T-cell (primary cell): ENCODE measurements around the gene RIPOR3. TPM values are rescaled to one million over a fixed set of nuclear protein-coding genes. Genes with fewer than 3 reads are reported as not detected.

Experiments used
- ATAC-seq, 4 experiments: fragments of 200-7000 bp in 3 of 4; fragments of 150-1000 bp in 1 of 4; cut with Tn5 transposase; replicated peaks in 1 of 4; 1 replicate in 3 of 4; 2 replicates in 1 of 4; pipeline ENCODE4 v1.10.0; 2021; ENCODE audit warnings: moderate library complexity in 3 of 4, mild to moderate bottlenecking in 2 of 4, moderate number of reproducible peaks in 1 of 4
- CTCF ChIA-PET, 2 donors: fragments of 300-600 bp; sonication (Branson Sonifier 250); formaldehyde crosslinking; loops; one replicate each; lab custom pipeline; 2022; ENCODE audit warnings: antibody characterized with exemption in 2 of 2; lab: Charles Lee
- POLR2A ChIA-PET, 2 donors: fragments of 300-600 bp; sonication (Branson Sonifier 250); formaldehyde crosslinking; loops; one replicate each; lab custom pipeline; 2022; ENCODE audit warnings: antibody characterized with exemption in 2 of 2; lab: Charles Lee
- DNase-seq, 35 experiments: peaks; one replicate each; pipeline versions ENCODE4 v3.0.0 to v3.0.0-alpha.2; 2013 to 2023
- H3K27ac ChIP-seq: one replicate; pipeline ENCODE4 v1.5.1; 2013; ENCODE audit warnings: low read length
- H3K27me3 ChIP-seq, 2 experiments: replicated peaks in 1 of 2; 1 replicate in 1 of 2; 2 replicates in 1 of 2; pipeline versions ENCODE4 v1.6.1 to v1.7.0; 2013; ENCODE audit warnings: low read length in 1 of 2, mixed read lengths in 1 of 2; ENCODE audit not compliant: control insufficient read depth in 2 of 2, insufficient read depth in 2 of 2; ENCODE audit errors: extremely low read depth in 1 of 2
- H3K36me3 ChIP-seq, 2 donors: 1 replicate in 1 of 2; 2 replicates in 1 of 2; pipeline versions ENCODE4 v1.6.1 to v1.7.0; 2013; ENCODE audit warnings: low read length in 1 of 2; ENCODE audit not compliant: control insufficient read depth in 2 of 2, insufficient read depth in 1 of 2; ENCODE audit errors: extremely low read depth in 1 of 2
- H3K4me1 ChIP-seq, 2 experiments: 1 replicate in 1 of 2; 2 replicates in 1 of 2; pipeline versions ENCODE4 v1.6.1 to v1.7.0; 2013; ENCODE audit warnings: low read length in 2 of 2, mixed read lengths in 1 of 2; ENCODE audit not compliant: insufficient read depth in 2 of 2, control insufficient read depth in 1 of 2; ENCODE audit errors: extremely low read depth in 1 of 2
- H3K4me3 ChIP-seq, 2 donors: 1 replicate in 1 of 2; 2 replicates in 1 of 2; pipeline versions ENCODE4 v1.5.1 to v1.7.0; 2013; ENCODE audit warnings: mild to moderate bottlenecking in 2 of 2, low read length in 1 of 2, moderate library complexity in 1 of 2; ENCODE audit not compliant: control insufficient read depth in 1 of 2; ENCODE audit errors: extremely low read depth in 1 of 2
- H3K9me3 ChIP-seq: 2 replicates; pipeline ENCODE4 v1.7.0; 2013
- H3K27ac Mint-ChIP-seq, 2 donors: one replicate each; pipeline ENCODE4 v1.8.0; 2020 to 2021; ENCODE audit warnings: mild to moderate bottlenecking in 2 of 2, mixed read lengths in 2 of 2
- H3K27me3 Mint-ChIP-seq, 2 donors: one replicate each; pipeline ENCODE4 v1.8.0; 2021 to 2022; ENCODE audit warnings: mixed read lengths in 2 of 2
- H3K36me3 Mint-ChIP-seq: one replicate; pipeline ENCODE4 v1.8.0; 2021; ENCODE audit warnings: mixed read lengths
- H3K4me1 Mint-ChIP-seq, 3 donors: one replicate each; pipeline ENCODE4 v1.8.0; 2020 to 2022; ENCODE audit warnings: mixed read lengths in 3 of 3, mild to moderate bottlenecking in 1 of 3
- H3K4me3 Mint-ChIP-seq, 3 donors: one replicate each; pipeline ENCODE4 v1.8.0; 2020 to 2022; ENCODE audit warnings: mild to moderate bottlenecking in 3 of 3, mixed read lengths in 3 of 3, moderate library complexity in 3 of 3
- H3K9me3 Mint-ChIP-seq, 3 donors: one replicate each; pipeline ENCODE4 v1.8.0; 2020 to 2022; ENCODE audit warnings: mixed read lengths in 3 of 3
- WGBS: methylation state at CpG from one replicate; pipeline ENCODE4 v1.1.5; 2013; ENCODE audit warnings: missing lambda C conversion rate; ENCODE audit not compliant: insufficient coverage; 5-methylcytosine and 5-hydroxymethylcytosine counted together
- total RNA-seq, 35 experiments: library from RNA in 6 of 35; stranded (reverse) in 6 of 35; fragments of 120-200 nt in 1 of 35; gene quantifications; one replicate each; pipeline versions ENCODE4 v1.2.1 to v1.2.4 and lab custom pipeline; 2013 to 2026

The RIPOR3 gene
- total RNA-seq, 5 donors from 2014 or later (not counting 1 experiment from before 2014, with no cell fraction given): 0.25 to 0.88 (median 0.42) TPM

DNA sequence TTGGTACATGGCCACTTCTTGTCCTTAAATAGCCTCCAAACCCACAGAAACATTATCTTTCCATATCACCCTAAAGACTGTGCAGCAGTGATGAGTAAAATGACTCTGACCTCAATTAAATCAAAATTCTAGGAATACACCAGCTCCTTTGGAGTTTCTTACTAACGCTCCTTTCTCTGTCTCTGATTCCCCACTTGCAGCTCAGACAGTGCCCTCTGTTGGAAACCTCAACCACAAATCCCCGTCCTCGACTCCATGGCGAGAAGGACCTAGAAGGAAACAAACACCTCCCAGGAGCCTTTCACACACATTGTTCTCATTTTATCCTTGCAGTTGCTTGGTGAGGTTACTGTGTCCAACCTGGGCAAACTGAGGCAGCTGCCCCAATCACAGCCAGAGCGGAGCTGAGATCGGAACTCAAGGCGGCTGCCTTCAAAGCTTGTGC lies 22.3 kb upstream of the RIPOR3 start:
- Histone ChIP-seq H3K36me3 (no peaks in the 10 kb centered on the region), H3K9me3 (no peaks in the 10 kb centered on the region), H3K27me3 (peaks cover 0 to 28% of the 10 kb centered on the region in 2 experiments), H3K4me3 (no peak overlapping the region), H3K4me1 (no peaks in the 10 kb centered on the region), H3K27ac (no peak overlapping the region)
- Mint-ChIP-seq H3K9me3 (no peaks in the 10 kb centered on the region), H3K4me1 (no peaks in the 10 kb centered on the region), H3K27ac (no peak overlapping the region), H3K36me3 (no peaks in the 10 kb centered on the region), H3K27me3 (peaks cover 26 to 37% of the 10 kb centered on the region in 2 donors), H3K4me3 (no peak overlapping the region)
- no peak for ATAC-seq
- no peak for DNase-seq
- CTCF ChIA-PET: interaction anchor here in 1 of 2 donors (0.5 kb wide), 1 partner anchor 559 kb away, joined by 4 read pairs; no protein-coding TSS in a partner anchor
- 27% methylated on average over 3 of the region's 7 CpGs for WGBS
- POLR2A ChIA-PET: interaction anchor here in 1 of 2 donors (0.6 kb wide), 1 partner anchor 481 kb away, joined by 10 read pairs; no protein-coding TSS in a partner anchor

DNA sequence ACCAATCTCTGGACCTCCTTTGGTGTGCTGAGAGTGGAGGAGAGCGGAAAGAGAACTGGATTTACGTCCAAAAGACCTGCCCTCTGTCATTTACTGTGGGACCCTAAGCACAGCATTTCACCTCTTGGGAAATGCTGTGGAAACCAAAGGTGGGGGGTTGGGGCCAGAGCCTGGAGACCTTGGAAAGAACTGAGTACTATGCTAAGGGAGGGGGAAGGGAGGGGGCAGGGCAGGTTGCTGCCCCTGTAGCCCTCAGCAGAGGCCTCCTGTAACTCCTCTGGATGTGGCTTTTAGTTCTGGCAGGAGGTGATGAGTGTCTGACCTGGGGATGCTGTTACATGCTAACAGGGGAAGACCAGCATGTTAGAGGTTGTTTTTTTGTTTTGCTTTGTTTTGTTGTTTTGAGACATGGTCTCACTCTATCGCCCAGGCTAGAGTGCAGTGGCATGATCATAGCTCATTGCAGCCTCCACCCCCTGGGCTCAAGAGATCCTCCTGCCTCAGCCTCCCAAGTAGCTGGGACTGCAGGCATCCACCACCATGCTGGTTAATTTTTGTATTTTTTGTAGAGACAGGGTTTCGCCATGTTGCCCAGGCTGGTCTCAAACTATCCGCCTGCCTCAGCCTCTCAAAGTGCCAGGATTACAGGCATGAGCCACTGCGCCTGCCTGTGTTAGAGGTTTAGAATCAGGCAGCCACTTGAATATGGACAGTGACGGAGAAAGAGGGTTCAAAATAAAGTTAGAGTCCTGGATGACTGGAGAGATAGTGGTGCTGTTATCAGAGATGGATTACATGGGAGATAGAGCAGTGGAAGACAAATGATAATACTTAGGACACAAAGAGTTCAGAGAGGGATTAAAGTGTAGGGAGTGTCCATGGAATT lies 21.7 kb upstream of the RIPOR3 start:
- Histone ChIP-seq H3K36me3 (no peaks in the 10 kb centered on the region), H3K9me3 (no peaks in the 10 kb centered on the region), H3K4me1 (no peaks in the 10 kb centered on the region), H3K27ac (no peak overlapping the region), H3K4me3 (no peak overlapping the region), H3K27me3 (peaks cover 0 to 28% of the 10 kb centered on the region in 2 experiments)
- DNase-seq: no peak
- H3K36me3 Mint-ChIP-seq: no peaks in the 10 kb centered on the region
- WGBS: 88% methylated on average over 4 of the region's 7 CpGs
- H3K9me3 Mint-ChIP-seq: no peaks in the 10 kb centered on the region
- no peak for ATAC-seq
- CTCF ChIA-PET: interaction anchor here in 1 of 2 donors (0.5 kb wide), 1 partner anchor 558 kb away, joined by 4 read pairs; no protein-coding TSS in a partner anchor
- no peaks in the 10 kb centered on the region for H3K4me1 Mint-ChIP-seq
- H3K27me3 Mint-ChIP-seq: peaks cover 24 to 35% of the 10 kb centered on the region in 2 donors
- POLR2A ChIA-PET: interaction anchor here in 1 of 2 donors (0.6 kb wide), 1 partner anchor 480 kb away, joined by 10 read pairs; no protein-coding TSS in a partner anchor
- H3K27ac Mint-ChIP-seq: no peak overlapping the region
- H3K4me3 Mint-ChIP-seq: no peak overlapping the region

DNA sequence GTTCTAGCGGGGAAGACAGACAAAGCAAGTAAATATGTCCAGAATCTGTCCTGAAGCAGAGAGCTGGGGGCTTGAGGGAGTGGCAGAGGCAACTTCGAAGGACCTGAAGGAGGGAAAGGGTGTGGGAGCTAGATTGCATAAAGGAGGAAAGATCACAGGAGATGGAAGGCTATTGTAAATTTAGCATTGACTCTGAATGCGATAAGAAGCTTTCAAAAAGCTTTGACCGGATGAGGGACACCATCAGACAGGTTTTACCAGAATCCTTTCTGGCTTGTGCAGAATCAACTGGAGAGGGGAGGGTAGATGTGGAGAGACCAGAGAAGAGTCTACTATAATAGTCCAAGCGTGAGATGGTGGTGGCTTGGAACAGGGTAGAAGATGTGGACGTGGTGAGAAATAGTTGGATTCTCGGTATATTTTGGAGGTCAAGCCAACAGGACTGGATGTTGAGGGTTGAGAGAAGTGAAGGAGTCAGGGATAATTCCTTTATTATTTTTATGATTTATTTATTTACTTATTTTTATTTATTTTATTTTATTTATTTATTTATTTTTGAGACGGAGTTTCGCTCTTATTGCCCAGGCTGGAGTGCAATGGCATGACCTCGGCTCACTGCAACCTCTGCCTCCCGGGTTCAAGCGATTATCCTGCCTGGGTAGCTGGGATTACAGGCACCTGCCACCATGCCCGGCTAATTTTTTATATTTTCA lies 19.9 kb upstream of the RIPOR3 start:
- Histone ChIP-seq H3K4me1 (no peaks in the 10 kb centered on the region), H3K4me3 (no peak overlapping the region), H3K27ac (no peak overlapping the region), H3K9me3 (no peaks in the 10 kb centered on the region), H3K36me3 (no peaks in the 10 kb centered on the region), H3K27me3 (peaks cover 0 to 24% of the 10 kb centered on the region in 2 experiments)
- Mint-ChIP-seq H3K36me3 (no peaks in the 10 kb centered on the region), H3K4me1 (no peaks in the 10 kb centered on the region), H3K4me3 (no peak overlapping the region), H3K27me3 (peaks cover 22 to 30% of the 10 kb centered on the region in 2 donors), H3K9me3 (no peaks in the 10 kb centered on the region), H3K27ac (no peak overlapping the region)
- WGBS: 85% methylated on average over 9 of the region's 13 CpGs
- CTCF ChIA-PET: interaction anchor here in 1 of 2 donors (0.7 kb wide), 1 partner anchor 145 kb away, joined by 3 read pairs; no protein-coding TSS in a partner anchor
- ATAC-seq (no peak), DNase-seq (no peak)
- POLR2A ChIA-PET: interaction anchor here in 1 of 2 donors (0.6 kb wide), 2 partner anchors 9 to 1448 kb away, joined by 4 read pairs; no protein-coding TSS in a partner anchor

DNA sequence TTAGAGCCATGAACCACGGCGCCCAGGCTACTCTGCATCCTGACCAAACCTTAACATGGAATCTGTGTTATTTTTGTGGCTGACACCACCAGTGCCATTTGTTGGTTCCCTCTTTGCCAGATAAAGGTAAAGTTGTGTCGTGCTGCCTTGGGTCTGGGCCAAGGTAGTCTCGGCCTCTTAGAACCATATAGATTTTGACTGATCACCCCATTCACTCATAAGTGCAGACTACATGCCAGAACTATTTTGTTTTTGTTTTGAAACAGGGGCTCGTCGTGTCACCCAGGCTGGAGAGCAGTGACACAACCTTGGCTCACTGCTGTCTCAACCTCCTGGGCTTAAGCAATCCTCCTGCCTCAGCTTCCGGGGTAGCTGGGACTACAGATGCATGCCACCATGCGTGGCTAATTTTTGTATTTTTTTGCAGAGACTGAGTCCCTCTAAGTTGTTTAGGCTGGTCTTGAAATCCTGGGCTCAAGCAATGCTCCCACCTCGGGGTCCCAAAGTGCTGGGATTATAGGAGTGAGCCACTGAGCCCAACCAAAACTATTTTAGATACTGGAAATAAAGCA lies 19.2 kb upstream of the RIPOR3 start:
- WGBS: 70% methylated on average over 4 of the region's 9 CpGs
- no peak for ATAC-seq

DNA sequence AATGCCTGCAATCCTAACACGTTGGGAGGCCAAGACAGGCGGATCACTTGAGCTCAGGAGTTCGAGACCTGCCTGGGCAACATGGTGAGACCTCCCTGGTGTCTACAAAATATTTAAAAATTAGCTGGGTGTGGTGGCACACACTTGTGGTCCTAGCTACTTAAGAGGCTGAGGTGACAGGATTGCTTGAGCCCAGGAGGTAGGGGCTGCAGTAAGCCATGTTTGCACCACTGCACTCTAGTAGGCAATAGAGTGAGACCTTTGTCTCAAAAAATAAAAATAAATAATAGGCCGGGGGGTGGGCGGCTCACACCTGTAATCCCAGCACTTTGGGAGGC lies 18.3 kb upstream of the RIPOR3 start:
- no peak overlapping the region for H3K27ac Mint-ChIP-seq
- H3K4me1 ChIP-seq: no peaks in the 10 kb centered on the region
- no peak overlapping the region for H3K27ac ChIP-seq
- POLR2A ChIA-PET: interaction anchor here in 1 of 2 donors (0.6 kb wide), 1 partner anchor 590 kb away, joined by 7 read pairs; no protein-coding TSS in a partner anchor
- peaks cover 29 to 30% of the 10 kb centered on the region in 2 donors for H3K27me3 Mint-ChIP-seq
- H3K36me3 ChIP-seq: no peaks in the 10 kb centered on the region
- H3K9me3 Mint-ChIP-seq: no peaks in the 10 kb centered on the region
- no peak for ATAC-seq
- no peak overlapping the region for H3K4me3 ChIP-seq
- CTCF ChIA-PET: no interaction called here
- H3K36me3 Mint-ChIP-seq: no peaks in the 10 kb centered on the region
- peaks cover 0 to 29% of the 10 kb centered on the region in 2 experiments for H3K27me3 ChIP-seq
- no peak overlapping the region for H3K4me3 Mint-ChIP-seq
- no peak for DNase-seq
- H3K9me3 ChIP-seq: no peaks in the 10 kb centered on the region
- H3K4me1 Mint-ChIP-seq: no peaks in the 10 kb centered on the region
- 0% methylated on average over 1 of the region's 5 CpGs for WGBS

More for the DNA sequence above, 19.2 kb upstream of the RIPOR3 start:
- no peak for DNase-seq
- Mint-ChIP-seq H3K4me1 (no peaks in the 10 kb centered on the region), H3K27me3 (peaks cover 27 to 30% of the 10 kb centered on the region in 2 donors), H3K4me3 (no peak overlapping the region), H3K9me3 (no peaks in the 10 kb centered on the region), H3K27ac (no peak overlapping the region), H3K36me3 (no peaks in the 10 kb centered on the region)
- no peaks in the 10 kb centered on the region for H3K36me3 ChIP-seq
- H3K4me1 ChIP-seq: no peaks in the 10 kb centered on the region
- CTCF ChIA-PET: interaction anchor here in 1 of 2 donors (0.7 kb wide), 1 partner anchor 145 kb away, joined by 3 read pairs; no protein-coding TSS in a partner anchor
- H3K27ac ChIP-seq: no peak overlapping the region
- no peak overlapping the region for H3K4me3 ChIP-seq
- POLR2A ChIA-PET: no interaction called here
- H3K9me3 ChIP-seq: no peaks in the 10 kb centered on the region
- peaks cover 0 to 27% of the 10 kb centered on the region in 2 experiments for H3K27me3 ChIP-seq
